HG03060 (cell line): ENCODE measurements around the gene SPINK5.

Experiments used
- ATAC-seq: cut with Tn5 transposase; IDR thresholded peaks from one replicate; pipeline ENCODE4 v1.9.1; 2021; ENCODE audit warnings: low read depth, moderate number of reproducible peaks; ENCODE audit not compliant: unreplicated experiment

Gene SPINK5

DNA sequence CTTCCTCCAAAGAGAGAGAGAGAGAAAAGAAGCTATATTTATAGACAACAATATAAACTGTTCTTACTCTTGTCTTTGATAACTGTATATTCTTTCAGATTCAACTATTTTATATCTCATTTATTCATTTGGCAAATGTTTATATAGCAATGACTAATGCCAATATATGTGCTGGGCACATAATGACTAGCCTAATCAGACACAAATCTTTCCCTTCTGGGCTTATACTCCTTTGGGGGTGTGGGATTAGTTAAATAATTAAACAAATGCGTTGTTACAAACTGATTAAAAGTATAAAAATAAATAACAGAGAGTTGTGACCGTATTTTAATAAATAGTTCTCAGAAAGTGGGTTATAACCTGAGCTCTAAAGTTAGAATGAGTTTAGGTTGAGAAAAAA is 108.6 kb downstream of the SPINK5 start:
- ATAC-seq = no peak

DNA sequence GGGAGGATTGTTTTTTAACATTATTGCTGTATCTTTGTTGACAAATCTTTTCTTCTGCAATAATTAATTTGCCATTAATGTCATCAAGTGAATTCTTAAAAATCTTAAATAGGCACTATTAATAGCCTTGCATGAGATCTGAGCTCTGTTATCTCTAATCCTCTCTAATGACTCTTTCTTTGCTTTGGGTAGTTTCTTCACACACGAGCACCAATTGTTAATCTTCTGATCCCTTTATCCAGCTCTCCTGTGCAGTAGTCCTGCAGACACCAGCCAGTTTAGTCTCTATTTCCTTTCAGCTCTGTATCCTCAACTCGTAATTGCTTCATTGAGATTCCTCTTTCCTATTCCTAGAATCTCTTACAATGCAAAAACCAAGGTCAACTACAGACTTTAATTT is 112.7 kb downstream of the SPINK5 start:
- ATAC-seq = no peak

DNA sequence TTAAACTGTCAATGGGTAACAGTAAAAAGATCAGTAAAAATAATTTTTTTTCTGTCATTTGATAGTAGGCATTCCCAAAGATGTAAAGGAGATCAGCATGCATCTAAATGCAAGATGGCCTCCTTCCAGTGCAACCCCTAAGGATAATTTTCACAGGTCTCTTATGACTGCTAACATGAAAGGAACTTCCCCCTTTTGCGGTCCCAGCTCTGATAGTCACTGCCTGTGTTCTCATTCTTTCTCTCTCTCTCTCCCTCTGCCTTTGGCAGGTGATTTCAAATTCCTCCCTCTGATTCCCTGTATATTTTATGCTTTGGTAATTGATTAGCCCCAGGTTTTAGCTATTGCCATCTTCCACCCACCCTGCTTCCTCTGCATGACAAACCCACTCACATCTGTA is 113.4 kb downstream of the SPINK5 start:
- no peak for ATAC-seq

DNA sequence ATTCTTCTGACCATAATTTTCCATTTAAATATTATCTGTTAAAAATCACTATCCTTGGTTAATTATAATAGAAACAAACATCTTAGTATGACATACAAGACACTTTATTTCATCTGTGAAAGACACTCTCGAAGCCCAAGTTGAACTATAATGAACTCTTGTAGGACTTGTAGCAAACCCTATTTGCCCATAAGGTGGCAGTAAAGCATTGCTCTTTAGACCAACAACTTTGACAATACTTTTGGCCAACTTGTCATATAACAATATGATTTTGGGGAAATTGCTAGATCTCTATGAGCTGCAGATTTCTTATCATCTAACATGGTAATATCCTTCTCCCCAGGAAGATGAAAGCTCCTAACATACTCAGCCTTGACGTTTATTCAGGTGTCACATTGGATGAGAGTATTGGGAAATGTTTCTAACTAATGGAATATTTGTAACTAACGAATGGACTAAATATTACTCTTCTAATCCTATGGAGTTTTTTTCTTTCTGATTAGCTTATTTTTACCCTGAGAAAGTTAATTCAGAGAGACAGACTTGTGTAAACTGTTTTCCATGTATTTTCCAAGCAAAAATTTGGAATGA is 115.5 kb downstream of the SPINK5 start:
- no peak for ATAC-seq

DNA sequence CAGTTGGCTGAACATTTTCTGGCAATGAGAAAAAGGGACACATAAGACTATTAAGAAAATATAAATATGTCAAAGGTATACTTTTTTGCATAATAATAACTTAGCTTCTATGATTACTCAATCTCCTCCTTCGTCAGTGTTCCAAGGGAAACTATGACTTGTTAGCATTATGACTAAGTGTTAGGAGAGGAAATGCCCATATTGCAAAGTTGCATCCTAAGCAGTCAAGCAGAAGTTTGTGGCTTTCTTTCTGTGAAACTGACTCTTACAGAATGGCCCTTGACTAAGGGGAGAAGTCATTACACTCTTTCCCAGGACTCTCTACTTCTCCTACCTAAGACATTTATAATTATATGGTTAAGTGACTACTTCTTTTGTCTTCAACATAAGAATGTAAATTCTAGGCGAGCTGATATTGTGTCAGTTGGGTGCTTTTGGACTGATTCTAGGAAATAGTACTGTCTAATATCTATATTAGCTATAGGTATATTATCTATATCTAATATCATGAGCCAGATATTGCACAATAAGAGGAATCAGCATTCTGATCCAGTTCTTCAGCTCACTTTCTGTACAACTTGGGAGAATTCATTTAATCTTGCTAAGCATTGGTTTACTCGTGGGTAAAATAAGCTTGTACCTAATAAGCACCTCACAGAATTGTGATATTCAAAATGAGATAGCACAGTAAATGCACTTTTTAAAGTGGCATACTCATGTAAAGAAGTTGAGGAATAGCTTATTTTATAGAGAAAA is 122.6 kb downstream of the SPINK5 start:
- peak; percentile 86 for ATAC-seq
